Natural killer cell (primary cell): ENCODE results near the gene ITGA7. TPM values are rescaled to one million over a fixed set of nuclear protein-coding genes. Genes with fewer than 3 reads are reported as not detected.

Experiments
- ATAC-seq, 3 donors: fragments of 150-1000 bp in 2 of 3; fragments of 200-7000 bp in 1 of 3; cut with Tn5 transposase; 1 replicate in 1 of 3; 2 replicates in 2 of 3; pipeline ENCODE4 v1.10.0; 2021; ENCODE audit warnings: mild to moderate bottlenecking in 2 of 3, moderate library complexity in 2 of 3
- DNase-seq, 2 donors: peaks; one replicate each; pipeline versions ENCODE4 v3.0.0 to v3.0.0-alpha.2; 2013 to 2021; ENCODE audit warnings: mixed read lengths in 1 of 2
- H3K27ac ChIP-seq: one replicate; pipeline ENCODE4 v1.5.1; 2013; ENCODE audit warnings: mild to moderate bottlenecking, low read length
- H3K27me3 ChIP-seq: one replicate; pipeline ENCODE4 v1.6.1; 2013; ENCODE audit warnings: low read length; ENCODE audit not compliant: control insufficient read depth, insufficient read depth
- H3K36me3 ChIP-seq: one replicate; pipeline ENCODE4 v1.6.1; 2013; ENCODE audit warnings: low read length; ENCODE audit not compliant: control insufficient read depth, insufficient read depth
- H3K4me1 ChIP-seq: one replicate; pipeline ENCODE4 v1.6.1; 2013; ENCODE audit warnings: low read length; ENCODE audit not compliant: control insufficient read depth, insufficient read depth
- H3K4me3 ChIP-seq: one replicate; pipeline ENCODE4 v1.5.1; 2013; ENCODE audit warnings: low read length
- H3K9me3 ChIP-seq: one replicate; pipeline ENCODE4 v1.6.1; 2013; ENCODE audit warnings: low read length; ENCODE audit not compliant: control insufficient read depth, insufficient read depth
- H3K27ac Mint-ChIP-seq, 2 donors: one replicate each; pipeline ENCODE4 v1.8.0; 2022; ENCODE audit warnings: mild to moderate bottlenecking in 2 of 2, mixed read lengths in 2 of 2, moderate library complexity in 1 of 2
- H3K27me3 Mint-ChIP-seq, 2 donors: one replicate each; pipeline ENCODE4 v1.8.0; 2022; ENCODE audit warnings: low read depth in 2 of 2, mixed read lengths in 2 of 2
- H3K36me3 Mint-ChIP-seq: one replicate; pipeline ENCODE4 v1.8.0; 2022; ENCODE audit warnings: mixed read lengths
- H3K4me1 Mint-ChIP-seq, 2 donors: one replicate each; pipeline ENCODE4 v1.8.0; 2022; ENCODE audit warnings: mixed read lengths in 2 of 2
- H3K4me3 Mint-ChIP-seq: one replicate; pipeline ENCODE4 v1.8.0; 2022; ENCODE audit warnings: mild to moderate bottlenecking, moderate library complexity, mixed read lengths
- H3K9me3 Mint-ChIP-seq, 2 donors: one replicate each; pipeline ENCODE4 v1.8.0; 2022; ENCODE audit warnings: mixed read lengths in 2 of 2
- CTCF ChIP-seq: fragments of 200-600 bp; IDR thresholded peaks from one replicate; pipeline ENCODE4 v1.8.0; 2022; ENCODE audit warnings: antibody characterized with exemption
- WGBS: methylation state at CpG from one replicate; pipeline ENCODE4 v1.1.7; 2013; ENCODE audit warnings: missing lambda C conversion rate; ENCODE audit not compliant: insufficient coverage; 5-methylcytosine and 5-hydroxymethylcytosine counted together
- intact Hi-C: fragments of 100-400 bp; cut with micrococcal nuclease; formaldehyde crosslinking; loops from one replicate; pipeline ENCODE4 v1.14.2; 2022
- total RNA-seq, 4 donors: library from RNA; stranded (reverse); fragments of 120-200 nt in 1 of 4; gene quantifications; one replicate each; pipeline versions ENCODE4 v1.2.3 to v1.2.4, GENCODE V29; 2013 to 2022

ITGA7 gene
- total RNA-seq, 3 donors from 2014 or later (not counting 1 experiment from before 2014, with no cell fraction given), result 2.8 to 4.6 (median 4.3) TPM

- H3K36me3 ChIP-seq, result peaks cover 32% of the 10 kb centered on the region
- peak; percentile 49 to 60 (median 49) for ATAC-seq
Measured at GRCh38 chr12:55724226-55724939, 16.7 kb upstream of the ITGA7 start.

GRCh38 chr12:55723516-55724225 lies 16.0 kb upstream of the ITGA7 start:
- intact Hi-C loops, result loop anchor here (1.0 kb wide), 1 partner anchor 15 kb away; no protein-coding TSS in a partner anchor
- Histone ChIP-seq H3K9me3 (no peaks in the 10 kb centered on the region), H3K27me3 (no peaks in the 10 kb centered on the region), H3K36me3 (peaks cover 37% of the 10 kb centered on the region), H3K4me1 (peaks cover 47% of the 10 kb centered on the region), H3K27ac (no peak overlapping the region), H3K4me3 (no peak overlapping the region)
- 92% methylated on average over 10 of the region's 10 CpGs for WGBS
- Mint-ChIP-seq H3K4me1 (peaks cover 33 to 37% of the 10 kb centered on the region in 2 donors), H3K27me3 (no peaks in the 10 kb centered on the region), H3K36me3 (peaks cover 10% of the 10 kb centered on the region), H3K4me3 (no peak overlapping the region), H3K9me3 (no peaks in the 10 kb centered on the region), H3K27ac (peak overlapping the region in 1 of 2 donors; percentile 52)
- no peak for TF ChIP-seq CTCF
- ATAC-seq (no peak), DNase-seq (no peak)

More at GRCh38 chr12:55724226-55724939, 16.7 kb upstream of the ITGA7 start:
- intact Hi-C loops, result loop anchor here (1.0 kb wide), 1 partner anchor 14 kb away; no protein-coding TSS in a partner anchor
- Mint-ChIP-seq H3K9me3 (no peaks in the 10 kb centered on the region), H3K27me3 (no peaks in the 10 kb centered on the region), H3K4me3 (peak overlapping the region; percentile 30), H3K27ac (peak overlapping the region; percentile 56 to 95), H3K36me3 (peaks cover 10% of the 10 kb centered on the region), H3K4me1 (peaks cover 34 to 40% of the 10 kb centered on the region in 2 donors)
- no peaks in the 10 kb centered on the region for H3K9me3 ChIP-seq
- TF ChIP-seq CTCF, result peak; percentile 61
- 72% methylated on average over 9 of the region's 11 CpGs for WGBS
- peaks cover 50% of the 10 kb centered on the region for H3K4me1 ChIP-seq
- no peak overlapping the region for H3K27ac ChIP-seq
- DNase-seq, result peak; percentile 66 to 79
- H3K27me3 ChIP-seq, result no peaks in the 10 kb centered on the region
- H3K4me3 ChIP-seq, result no peak overlapping the region

- Mint-ChIP-seq H3K4me3 (no peak overlapping the region), H3K4me1 (peaks cover 33 to 41% of the 10 kb centered on the region in 2 donors), H3K27ac (no peak overlapping the region), H3K9me3 (no peaks in the 10 kb centered on the region), H3K36me3 (peaks cover 10% of the 10 kb centered on the region), H3K27me3 (no peaks in the 10 kb centered on the region)
- Histone ChIP-seq H3K36me3 (peaks cover 37% of the 10 kb centered on the region), H3K9me3 (no peaks in the 10 kb centered on the region), H3K27me3 (no peaks in the 10 kb centered on the region), H3K27ac (no peak overlapping the region), H3K4me1 (peaks cover 45% of the 10 kb centered on the region), H3K4me3 (no peak overlapping the region)
- ATAC-seq, result no peak
- 92% methylated on average over 8 of the region's 8 CpGs for WGBS
- intact Hi-C loops, result no loop called here
- no peak for TF ChIP-seq CTCF
- DNase-seq, result no peak
Measured at GRCh38 chr12:55722948-55723347, 15.2 kb upstream of the ITGA7 start.
